SK-N-SH (cell line): ENCODE data around the gene GCLC. TPM values are rescaled to one million over a fixed set of nuclear protein-coding genes. Genes with fewer than 3 reads are reported as not detected.

Source experiments
- CTCF ChIA-PET: fragments of 300-600, 350-600 bp; formaldehyde crosslinking; extraction: SDS; loops from one replicate; lab custom pipeline; 2021; lab: Yijun Ruan, JAX
- POLR2A ChIA-PET: fragments of 350-600 bp; sonication (Branson Sonifier 250); formaldehyde crosslinking; extraction: SDS; loops from one replicate; lab custom pipeline; 2020; ENCODE audit warnings: antibody characterized with exemption, inconsistent platforms; lab: Yijun Ruan, JAX
- DNase-seq: peaks from one replicate; pipeline ENCODE4 v3.0.0; 2012
- H2AFZ ChIP-seq: fragments of 200-600 bp; sonication (generic); 2 replicates; pipeline ENCODE4 v1.8.1; 2016; ENCODE audit warnings: antibody characterized with exemption, mild to moderate bottlenecking, low read depth
- H3F3A ChIP-seq: fragments of 200-600 bp; sonication (generic); replicated peaks from 2 replicates; pipeline ENCODE3; 2016; ENCODE audit warnings: antibody characterized with exemption, mild to moderate bottlenecking; ENCODE audit not compliant: insufficient read depth
- H3K27ac ChIP-seq, 2 experiments: fragments of 200-500 bp in 1 of 2; fragments of 200-600 bp in 1 of 2; sonication (Bioruptor generic) in 1 of 2; sonication (generic), shearing (Covaris generic) in 1 of 2; 2 replicates each; pipeline versions ENCODE4 v1.5.1 to v1.6.1; 2014 to 2016; ENCODE audit warnings: low read depth in 2 of 2, inconsistent platforms in 1 of 2, low read length in 1 of 2, mild to moderate bottlenecking in 1 of 2, mixed read lengths in 1 of 2
- H3K27me3 ChIP-seq: fragments of 200-600 bp; sonication (generic), shearing (Covaris generic); 2 replicates; pipeline ENCODE4 v1.6.1; 2016; ENCODE audit warnings: mixed run types; ENCODE audit not compliant: insufficient read depth
- H3K36me3 ChIP-seq, 2 experiments: fragments of 200-500 bp in 1 of 2; fragments of 200-600 bp in 1 of 2; sonication (Bioruptor generic) in 1 of 2; sonication (generic) in 1 of 2; replicated peaks in 1 of 2; 2 replicates each; pipeline versions ENCODE3 to v1.5.1; 2014 to 2016; ENCODE audit warnings: low read length in 1 of 2, mild to moderate bottlenecking in 1 of 2; ENCODE audit not compliant: insufficient read depth in 2 of 2, control insufficient read depth in 1 of 2
- H3K4me1 ChIP-seq, 2 experiments: fragments of 200-500 bp in 1 of 2; fragments of 200-600 bp in 1 of 2; sonication (Bioruptor generic) in 1 of 2; sonication (generic), shearing (Covaris generic) in 1 of 2; 2 replicates each; pipeline versions ENCODE4 v1.5.1 to v1.6.1; 2014 to 2016; ENCODE audit warnings: low read depth in 1 of 2, low read length in 1 of 2, mixed run types in 1 of 2; ENCODE audit not compliant: insufficient read depth in 2 of 2, control insufficient read depth in 1 of 2
- H3K4me2 ChIP-seq: fragments of 200-600 bp; sonication (generic), shearing (Covaris generic); 2 replicates; pipeline ENCODE4 v1.6.1; 2017; ENCODE audit warnings: mixed run types
- H3K4me3 ChIP-seq, 2 experiments: fragments of 200-500 bp in 1 of 2; fragments of 200-600 bp in 1 of 2; sonication (Bioruptor generic) in 1 of 2; sonication (generic), shearing (Covaris generic) in 1 of 2; 2 replicates each; pipeline versions ENCODE4 v1.5.1 to v1.8.1; 2014 to 2016; ENCODE audit warnings: low read depth in 2 of 2, inconsistent platforms in 1 of 2, low read length in 1 of 2, mild to moderate bottlenecking in 1 of 2, mixed read lengths in 1 of 2, moderate library complexity in 1 of 2
- H3K79me2 ChIP-seq: fragments of 200-600 bp; sonication (generic); 2 replicates; pipeline ENCODE4 v1.8.1; 2017; ENCODE audit warnings: mild to moderate bottlenecking; ENCODE audit not compliant: insufficient read depth
- H3K9ac ChIP-seq: fragments of 200-600 bp; sonication (generic); 2 replicates; pipeline ENCODE4 v1.6.1; 2017; ENCODE audit warnings: mixed run types
- H3K9me2 ChIP-seq: fragments of 200-600 bp; sonication (generic); 2 replicates; pipeline ENCODE4 v1.6.1; 2017; ENCODE audit warnings: mixed run types
- H3K9me3 ChIP-seq: fragments of 200-600 bp; sonication (generic); 2 replicates; pipeline ENCODE4 v1.6.1; 2017; ENCODE audit warnings: mixed run types, mild to moderate bottlenecking, moderate library complexity
- H4K20me1 ChIP-seq: fragments of 200-600 bp; sonication (generic); 2 replicates; pipeline ENCODE4 v1.6.1; 2017; ENCODE audit warnings: mild to moderate bottlenecking, mixed run types; ENCODE audit not compliant: insufficient read depth
- CTCF ChIP-seq: fragments of 200-600 bp; sonication (generic); IDR thresholded peaks from 2 replicates; pipeline ENCODE4 v1.6.1; 2017; ENCODE audit warnings: antibody characterized with exemption, mild to moderate bottlenecking, moderate library complexity
- EP300 ChIP-seq, 2 experiments: IDR thresholded peaks; 2 replicates each; pipeline versions ENCODE4 v1.4.0 to v1.6.1; 2012; ENCODE audit warnings: borderline replicate concordance in 1 of 2, low read depth in 1 of 2, low read length in 1 of 2
- EZH2phosphoT487 ChIP-seq: fragments of 200-600 bp; sonication (generic); IDR thresholded peaks from 2 replicates; pipeline ENCODE4 v1.6.1; 2017; ENCODE audit warnings: low read depth, mixed run types, mild to moderate bottlenecking, antibody characterized with exemption, moderate library complexity, borderline replicate concordance
- FOSL2 ChIP-seq: IDR thresholded peaks from 2 replicates; pipeline ENCODE4 v1.4.0; 2012; ENCODE audit warnings: low read depth, mild to moderate bottlenecking, moderate library complexity, borderline replicate concordance
- IRF3 ChIP-seq: fragments of 150-350 bp; IDR thresholded peaks from 2 replicates; pipeline ENCODE4 v1.6.1; 2016; ENCODE audit warnings: mild to moderate bottlenecking, low read depth, low read length
- JUND ChIP-seq: IDR thresholded peaks from 2 replicates; pipeline ENCODE4 v1.4.0; 2012
- MEF2A ChIP-seq: IDR thresholded peaks from 2 replicates; pipeline ENCODE4 v1.4.0; 2012; ENCODE audit warnings: low read depth, borderline replicate concordance
- REST ChIP-seq: IDR thresholded peaks from 2 replicates; pipeline ENCODE4 v1.6.1; 2012; ENCODE audit warnings: mild to moderate bottlenecking, low read depth, low read length, moderate library complexity
- RXRA ChIP-seq: IDR thresholded peaks from 2 replicates; pipeline ENCODE4 v1.4.0; 2012; ENCODE audit warnings: low read depth, mild to moderate bottlenecking, borderline replicate concordance
- SMC3 ChIP-seq: IDR thresholded peaks from 2 replicates; pipeline ENCODE4 v1.6.1; 2012; ENCODE audit warnings: low read depth, low read length, improper control_type of control experiment
- TCF12 ChIP-seq: IDR thresholded peaks from 2 replicates; pipeline ENCODE4 v1.4.0; 2012
- USF2 ChIP-seq: fragments of 150-350 bp; IDR thresholded peaks from 2 replicates; pipeline ENCODE4 v1.6.1; 2017; ENCODE audit warnings: antibody characterized with exemption, low read length, low read depth, borderline replicate concordance
- YY1 ChIP-seq: IDR thresholded peaks from 2 replicates; pipeline ENCODE4 v1.4.0; 2012; ENCODE audit warnings: low read depth, mild to moderate bottlenecking
- ZBTB33 ChIP-seq: IDR thresholded peaks from 2 replicates; pipeline ENCODE4 v1.4.0; 2012; ENCODE audit warnings: low read depth, borderline replicate concordance
- WGBS: methylation state at CpG from one replicate; pipeline ENCODE4 v1.1.6; 2017; ENCODE audit warnings: low lambda C conversion rate; 5-methylcytosine and 5-hydroxymethylcytosine counted together
- polyA plus RNA-seq, 3 experiments: library from polyadenylated mRNA; depleted of rRNA; stranded (reverse); fragments of >200 nt; gene quantifications; 2 replicates each; pipeline ENCODE4 v1.2.3, GENCODE V29; 2012

The GCLC gene
- polyA plus RNA-seq, 1 of the 3 experiments (the other 2 are of a cell fraction) = 7.5 TPM

GRCh38 chr6:53506872-53507271 lies 38.0 kb downstream of the GCLC start:
- H3K27me3 ChIP-seq = no peaks in the 10 kb centered on the region
- WGBS = 98% methylated on average over 5 of the region's 5 CpGs
- no peak overlapping the region for H2AFZ ChIP-seq
- no peaks in the 10 kb centered on the region for H3K79me2 ChIP-seq
- POLR2A ChIA-PET = no interaction called here
- no peak for TF ChIP-seq EP300 (IDR thresholded peaks at IDR 0.05; ENCODE audit: borderline replicate concordance in 1 of 2, low read depth in 1 of 2, low read length in 1 of 2)
- TF ChIP-seq FOSL2 = no peak
- TF ChIP-seq TCF12 = no peak
- TF ChIP-seq USF2 = no peak
- no peak for TF ChIP-seq CTCF
- no peak for TF ChIP-seq SMC3
- no peak for TF ChIP-seq REST
- TF ChIP-seq IRF3 = no peak
- TF ChIP-seq RXRA = no peak
- no peak for TF ChIP-seq JUND
- TF ChIP-seq ZBTB33 = no peak
- no peak for TF ChIP-seq YY1
- TF ChIP-seq MEF2A = no peak
- no peak for TF ChIP-seq EZH2phosphoT487
- TF ChIP-seq, all 33 proteins: peak for 0
- no peak overlapping the region for H3K4me3 ChIP-seq
- DNase-seq = no peak
- H3K4me1 ChIP-seq = no peaks in the 10 kb centered on the region
- no peaks in the 10 kb centered on the region for H3F3A ChIP-seq
- H3K9me2 ChIP-seq = no peaks in the 10 kb centered on the region
- H3K9me3 ChIP-seq = no peaks in the 10 kb centered on the region
- peaks cover 16 to 49% of the 10 kb centered on the region in 2 experiments for H3K36me3 ChIP-seq
- CTCF ChIA-PET = interaction anchor here (0.9 to 5.7 kb wide), 6 partner anchors 14 to 221 kb away, joined by 4 to 37 read pairs (median 6); no protein-coding TSS in a partner anchor
- H3K4me2 ChIP-seq = no peak overlapping the region
- H4K20me1 ChIP-seq = no peaks in the 10 kb centered on the region
- no peak overlapping the region for H3K9ac ChIP-seq
- no peak overlapping the region for H3K27ac ChIP-seq
